Measurements from ENCODE around the gene GSTO1. TPM values are rescaled to one million over a fixed set of nuclear protein-coding genes. Genes with fewer than 3 reads are reported as not detected.

The GSTO1 gene
- total and polyA plus RNA-seq, 4 donors, result 47.2 to 244 (median 168) TPM

GRCh38 chr10:104216631-104217030, 38.1 kb upstream of the GSTO1 start:
- no peak for ATAC-seq (ENCODE audit: insufficient read depth, low FRiP score)
- Histone ChIP-seq H3K27ac (ENCODE audit: low read depth in 1 of 2, low read length in 1 of 2) (no peak overlapping the region), H3K27me3 (ENCODE audit: control insufficient read depth in 3 of 3, insufficient read depth in 3 of 3, low read length in 2 of 3) (no peaks in the 10 kb centered on the region), H3K36me3 (ENCODE audit: control insufficient read depth in 4 of 4, insufficient read depth in 4 of 4, low read length in 4 of 4) (no peaks in the 10 kb centered on the region), H3K4me3 (no peak overlapping the region), H3K4me1 (ENCODE audit: control insufficient read depth in 5 of 5, insufficient read depth in 5 of 5, low read length in 5 of 5) (no peaks in the 10 kb centered on the region), H3K9me3 (ENCODE audit: control insufficient read depth in 4 of 4, insufficient read depth in 3 of 4, low read length in 3 of 4) (no peaks in the 10 kb centered on the region), H3K9ac (ENCODE audit: insufficient read depth in 1 of 2, low read length in 2 of 2) (no peak overlapping the region)
- 93 to 94% methylated on average over 3 of the region's 3 CpGs for WGBS, 2 donors
- TF ChIP-seq CTCF (IDR thresholded peaks at IDR 0.05; ENCODE audit: control extremely low read depth, extremely low read depth), result no peak
- no peak for DNase-seq

- no peaks in the 10 kb centered on the region for H3K27me3 ChIP-seq (ENCODE audit: control insufficient read depth in 3 of 3, insufficient read depth in 3 of 3, low read length in 2 of 3)
- 27 to 54% methylated on average over 7 of the region's 7 CpGs for WGBS, 2 donors
- no peak for TF ChIP-seq CTCF (IDR thresholded peaks at IDR 0.05; ENCODE audit: control extremely low read depth, extremely low read depth)
- H3K9ac ChIP-seq (ENCODE audit: insufficient read depth in 1 of 2, low read length in 2 of 2), result no peak overlapping the region
- DNase-seq (no peak), ATAC-seq (ENCODE audit: insufficient read depth, low FRiP score) (no peak)
- no peaks in the 10 kb centered on the region for H3K36me3 ChIP-seq (ENCODE audit: control insufficient read depth in 4 of 4, insufficient read depth in 4 of 4, low read length in 4 of 4)
- H3K27ac ChIP-seq (ENCODE audit: low read depth in 1 of 2, low read length in 1 of 2), result no peak overlapping the region
- H3K4me3 ChIP-seq, result no peak overlapping the region
- H3K9me3 ChIP-seq (ENCODE audit: control insufficient read depth in 4 of 4, insufficient read depth in 3 of 4, low read length in 3 of 4), result no peaks in the 10 kb centered on the region
- H3K4me1 ChIP-seq (ENCODE audit: control insufficient read depth in 5 of 5, insufficient read depth in 5 of 5, low read length in 5 of 5), result no peaks in the 10 kb centered on the region
Measured at GRCh38 chr10:104218751-104219150, 35.9 kb upstream of the GSTO1 start.

DNA sequence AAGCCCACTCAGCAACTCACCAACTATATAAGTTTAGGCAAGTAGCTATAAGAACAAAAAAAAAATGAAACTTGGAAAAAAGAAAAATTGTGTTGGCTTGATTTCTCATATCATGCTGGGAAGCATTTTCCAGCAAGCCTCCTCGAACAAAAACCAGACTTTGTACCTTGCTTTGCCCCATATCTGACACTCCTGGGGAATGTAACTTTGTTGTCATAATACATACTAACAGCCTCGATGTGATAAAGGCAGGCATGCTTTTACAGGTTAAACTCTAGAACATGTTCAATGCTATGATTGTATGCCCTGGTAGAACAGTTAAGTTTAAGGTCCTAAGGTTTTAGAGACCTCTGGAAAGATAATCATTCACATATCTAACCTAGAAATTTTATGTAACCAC, 34.2 kb upstream of the GSTO1 start:
- 72 to 81% methylated on average over 2 of the region's 2 CpGs for WGBS, 2 donors
- no peak for TF ChIP-seq CTCF (IDR thresholded peaks at IDR 0.05; ENCODE audit: control extremely low read depth, extremely low read depth)
- Histone ChIP-seq H3K9ac (ENCODE audit: insufficient read depth in 1 of 2, low read length in 2 of 2) (no peak overlapping the region), H3K9me3 (ENCODE audit: control insufficient read depth in 4 of 4, insufficient read depth in 3 of 4, low read length in 3 of 4) (no peaks in the 10 kb centered on the region), H3K27me3 (ENCODE audit: control insufficient read depth in 3 of 3, insufficient read depth in 3 of 3, low read length in 2 of 3) (no peaks in the 10 kb centered on the region), H3K4me3 (no peak overlapping the region), H3K27ac (ENCODE audit: low read depth in 1 of 2, low read length in 1 of 2) (no peak overlapping the region), H3K4me1 (ENCODE audit: control insufficient read depth in 5 of 5, insufficient read depth in 5 of 5, low read length in 5 of 5) (no peaks in the 10 kb centered on the region), H3K36me3 (ENCODE audit: control insufficient read depth in 4 of 4, insufficient read depth in 4 of 4, low read length in 4 of 4) (no peaks in the 10 kb centered on the region)
- no peak for ATAC-seq (ENCODE audit: insufficient read depth, low FRiP score)
- no peak for DNase-seq

GRCh38 chr10:104223304-104223703, 31.4 kb upstream of the GSTO1 start:
- H3K4me1 ChIP-seq (ENCODE audit: control insufficient read depth in 5 of 5, insufficient read depth in 5 of 5, low read length in 5 of 5), result no peaks in the 10 kb centered on the region
- no peaks in the 10 kb centered on the region for H3K9me3 ChIP-seq (ENCODE audit: control insufficient read depth in 4 of 4, insufficient read depth in 3 of 4, low read length in 3 of 4)
- no peak overlapping the region for H3K27ac ChIP-seq (ENCODE audit: low read depth in 1 of 2, low read length in 1 of 2)
- DNase-seq (no peak), ATAC-seq (ENCODE audit: insufficient read depth, low FRiP score) (no peak)
- H3K9ac ChIP-seq (ENCODE audit: insufficient read depth in 1 of 2, low read length in 2 of 2), result no peak overlapping the region
- H3K4me3 ChIP-seq, result no peak overlapping the region
- no peaks in the 10 kb centered on the region for H3K27me3 ChIP-seq (ENCODE audit: control insufficient read depth in 3 of 3, insufficient read depth in 3 of 3, low read length in 2 of 3)
- no peaks in the 10 kb centered on the region for H3K36me3 ChIP-seq (ENCODE audit: control insufficient read depth in 4 of 4, insufficient read depth in 4 of 4, low read length in 4 of 4)
- TF ChIP-seq CTCF (IDR thresholded peaks at IDR 0.05; ENCODE audit: control extremely low read depth, extremely low read depth), result no peak

Measured in lung (tissue), 12 donors.